ENCODE results near the gene CLOCK. TPM values are rescaled to one million over a fixed set of nuclear protein-coding genes. Genes with fewer than 3 reads are reported as not detected.

CLOCK gene
- total RNA-seq, 1 donor from 2014 or later, result 17.1 TPM

- peak in 1 of 2 donors; percentile 72 for DNase-seq (ENCODE audit: low read depth in 2 of 2)
These were observed 71.1 kb downstream of the CLOCK start for GRCh38 chr4:55475394-55476243.

- no peak for DNase-seq (ENCODE audit: low read depth in 2 of 2)
These were observed 76.7 kb downstream of the CLOCK start for GRCh38 chr4:55469979-55470378.

GRCh38 chr4:55468724-55469123 is 78.0 kb downstream of the CLOCK start:
- peak; percentile 1 to 33 for DNase-seq (ENCODE audit: low read depth in 2 of 2)

GRCh38 chr4:55466001-55466400 is 80.7 kb downstream of the CLOCK start:
- no peak for DNase-seq (ENCODE audit: low read depth in 2 of 2)

- no peak for DNase-seq (ENCODE audit: low read depth in 2 of 2)
These were observed 88.1 kb downstream of the CLOCK start for GRCh38 chr4:55458611-55459010.

GRCh38 chr4:55458164-55458563 is 88.5 kb downstream of the CLOCK start:
- no peak for DNase-seq (ENCODE audit: low read depth in 2 of 2)

GRCh38 chr4:55450566-55450965 is 96.1 kb downstream of the CLOCK start:
- no peak for DNase-seq (ENCODE audit: low read depth in 2 of 2)

GRCh38 chr4:55447831-55448230 is 98.9 kb downstream of the CLOCK start:
- peak in 1 of 2 donors; percentile 36 for DNase-seq (ENCODE audit: low read depth in 2 of 2)

- no peak for DNase-seq (ENCODE audit: low read depth in 2 of 2)
These were observed 99.5 kb downstream of the CLOCK start for GRCh38 chr4:55447108-55447708.

GRCh38 chr4:55446578-55446922 is 100.2 kb downstream of the CLOCK start:
- no peak for DNase-seq (ENCODE audit: low read depth in 2 of 2)

GRCh38 chr4:55445921-55446577 is 100.7 kb downstream of the CLOCK start:
- no peak for DNase-seq (ENCODE audit: low read depth in 2 of 2)

- peak; percentile 41 to 55 for DNase-seq (ENCODE audit: low read depth in 2 of 2)
These were observed 101.9 kb downstream of the CLOCK start for GRCh38 chr4:55444827-55445226.

- no peak for DNase-seq (ENCODE audit: low read depth in 2 of 2)
These were observed 104.2 kb downstream of the CLOCK start for GRCh38 chr4:55442541-55442940.

- no peak for DNase-seq (ENCODE audit: low read depth in 2 of 2)
These were observed 105.9 kb downstream of the CLOCK start for GRCh38 chr4:55440786-55441185.

- DNase-seq (ENCODE audit: low read depth in 2 of 2), result no peak
These were observed 107.7 kb downstream of the CLOCK start for GRCh38 chr4:55439023-55439422.

GRCh38 chr4:55438314-55438713 is 108.4 kb downstream of the CLOCK start:
- DNase-seq (ENCODE audit: low read depth in 2 of 2), result no peak

GRCh38 chr4:55437823-55438222 is 108.9 kb downstream of the CLOCK start:
- no peak for DNase-seq (ENCODE audit: low read depth in 2 of 2)

GRCh38 chr4:55437356-55437796 is 109.3 kb downstream of the CLOCK start:
- DNase-seq (ENCODE audit: low read depth in 2 of 2), result peak in 1 of 2 donors; percentile 23

GRCh38 chr4:55435141-55435841 is 111.4 kb downstream of the CLOCK start:
- peak; percentile 39 to 79 for DNase-seq (ENCODE audit: low read depth in 2 of 2)

- no peak for DNase-seq (ENCODE audit: low read depth in 2 of 2)
These were observed 114.9 kb downstream of the CLOCK start for GRCh38 chr4:55431710-55432336.

GRCh38 chr4:55424791-55425190 is 121.9 kb downstream of the CLOCK start:
- DNase-seq (ENCODE audit: low read depth in 2 of 2), result no peak

Data from lung microvascular endothelial cell (primary cell).